Liver (tissue), 2 donors: Measurements from ENCODE around the gene TMEM61.

ENCODE experiments used
- CTCF ChIP-seq: fragments of 150-350 bp; IDR thresholded peaks from 2 replicates; pipeline ENCODE4 v1.5.1; 2017; ENCODE audit warnings: improper control_type of control experiment, low read depth, low read length; ENCODE audit not compliant: missing input control
- MAX ChIP-seq: IDR thresholded peaks from 2 replicates; pipeline ENCODE4 v1.6.1; 2016; ENCODE audit warnings: antibody characterized with exemption
- REST ChIP-seq: IDR thresholded peaks from 2 replicates; pipeline ENCODE4 v1.6.1; 2016; ENCODE audit warnings: antibody characterized with exemption, mild to moderate bottlenecking
- YY1 ChIP-seq: IDR thresholded peaks from 2 replicates; pipeline ENCODE4 v1.6.1; 2016; ENCODE audit warnings: antibody characterized with exemption, mild to moderate bottlenecking
- donor health status: healthy.

- no peak for TF ChIP-seq CTCF
- TF ChIP-seq MAX: no peak
- TF ChIP-seq REST: no peak
- TF ChIP-seq YY1: no peak
Observed at GRCh38 chr1:55006931-55007330, 26.5 kb downstream of the TMEM61 start.
